OCI-LY1 (cell line): ENCODE measurements around the gene BNIP5.
A peak's percentile ranks its signal among the peaks of the same experiment; 100 is the strongest.

Source experiments
- EZH2 ChIP-seq: fragments of 200-600 bp; sonication (generic), shearing (Covaris generic); IDR thresholded peaks from 2 replicates; pipeline ENCODE4 v1.8.0; 2017; ENCODE audit warnings: borderline replicate concordance, mixed run types, mild to moderate bottlenecking, antibody characterized with exemption, low read length, moderate library complexity, mixed read lengths
- TF ChIP-seq, protein P1 (sequence below): fragments of 200-600 bp; sonication (generic), shearing (Covaris generic); IDR thresholded peaks from 2 replicates; pipeline ENCODE4 v1.5.1; 2017; ENCODE audit warnings: mild to moderate bottlenecking, antibody characterized with exemption, low read length, moderate library complexity, mixed read lengths

DNA sequence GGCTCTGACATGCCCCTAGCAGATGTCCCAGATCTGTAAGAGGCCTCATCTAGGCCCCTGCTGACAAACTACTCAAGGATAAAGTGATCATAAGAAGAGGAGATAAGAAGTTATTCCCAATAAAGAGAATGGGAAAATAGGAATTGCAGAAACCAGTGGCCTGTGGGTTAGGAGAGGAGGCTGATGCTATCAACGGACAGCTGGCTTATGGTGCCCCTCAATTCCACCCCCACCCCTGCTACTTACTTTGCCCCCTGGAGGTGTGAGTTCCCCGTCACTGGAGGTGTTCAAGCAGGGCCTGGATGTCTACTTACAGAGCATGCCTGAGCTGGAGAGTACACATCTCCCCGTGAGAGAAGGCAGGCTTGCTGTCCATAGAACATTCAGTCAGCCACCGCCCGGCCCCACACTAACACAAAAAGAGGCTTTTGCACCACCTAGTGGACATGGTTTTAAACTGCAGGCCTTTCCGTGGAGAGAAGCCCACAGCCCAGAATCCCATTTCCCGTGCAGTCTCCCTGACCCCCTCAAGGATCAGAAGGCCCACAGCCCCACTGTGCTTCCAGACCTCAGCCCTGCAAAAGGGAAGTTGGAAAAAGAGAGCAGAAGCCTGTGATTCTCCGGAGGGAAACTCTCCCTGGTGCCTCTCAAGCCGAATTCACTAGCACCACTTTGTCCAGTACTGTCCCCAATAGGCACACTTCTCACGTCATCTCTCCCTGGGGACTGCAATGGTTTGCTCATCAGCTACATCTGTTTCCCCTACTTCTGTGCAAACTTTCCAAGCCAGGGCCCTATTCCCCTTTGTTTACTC lies 23.8 kb upstream of the BNIP5 start:
- TF ChIP-seq, protein P1, sequence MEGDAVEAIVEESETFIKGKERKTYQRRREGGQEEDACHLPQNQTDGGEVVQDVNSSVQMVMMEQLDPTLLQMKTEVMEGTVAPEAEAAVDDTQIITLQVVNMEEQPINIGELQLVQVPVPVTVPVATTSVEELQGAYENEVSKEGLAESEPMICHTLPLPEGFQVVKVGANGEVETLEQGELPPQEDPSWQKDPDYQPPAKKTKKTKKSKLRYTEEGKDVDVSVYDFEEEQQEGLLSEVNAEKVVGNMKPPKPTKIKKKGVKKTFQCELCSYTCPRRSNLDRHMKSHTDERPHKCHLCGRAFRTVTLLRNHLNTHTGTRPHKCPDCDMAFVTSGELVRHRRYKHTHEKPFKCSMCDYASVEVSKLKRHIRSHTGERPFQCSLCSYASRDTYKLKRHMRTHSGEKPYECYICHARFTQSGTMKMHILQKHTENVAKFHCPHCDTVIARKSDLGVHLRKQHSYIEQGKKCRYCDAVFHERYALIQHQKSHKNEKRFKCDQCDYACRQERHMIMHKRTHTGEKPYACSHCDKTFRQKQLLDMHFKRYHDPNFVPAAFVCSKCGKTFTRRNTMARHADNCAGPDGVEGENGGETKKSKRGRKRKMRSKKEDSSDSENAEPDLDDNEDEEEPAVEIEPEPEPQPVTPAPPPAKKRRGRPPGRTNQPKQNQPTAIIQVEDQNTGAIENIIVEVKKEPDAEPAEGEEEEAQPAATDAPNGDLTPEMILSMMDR: peak; percentile 86
- TF ChIP-seq EZH2: no peak
